ENCODE results near the gene SMG5. TPM values are rescaled to one million over a fixed set of nuclear protein-coding genes. Genes with fewer than 3 reads are reported as not detected.

SMG5 gene
- total and polyA plus RNA-seq, 2 experiments from 2014 or later: 25.9 to 118 TPM

DNA sequence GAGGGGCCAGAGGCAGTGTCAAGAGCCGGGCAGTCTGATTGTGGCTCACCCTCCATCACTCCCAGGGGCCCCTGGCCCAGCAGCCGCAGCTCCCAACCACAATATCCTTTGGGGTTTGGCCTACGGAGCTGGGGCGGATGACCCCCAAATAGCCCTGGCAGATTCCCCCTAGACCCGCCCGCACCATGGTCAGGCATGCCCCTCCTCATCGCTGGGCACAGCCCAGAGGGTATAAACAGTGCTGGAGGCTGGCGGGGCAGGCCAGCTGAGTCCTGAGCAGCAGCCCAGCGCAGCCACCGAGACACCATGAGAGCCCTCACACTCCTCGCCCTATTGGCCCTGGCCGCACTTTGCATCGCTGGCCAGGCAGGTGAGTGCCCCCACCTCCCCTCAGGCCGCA, 40.7 kb downstream of the SMG5 start, which contains the start of gene BGLAP:
TSS of gene BGLAP (plus strand) at position 259 of the 400 bp plus-strand sequence. CDS start at position 307, 48 bp downstream.
- ATAC-seq (no peak), DNase-seq (ENCODE audit: low spot score) (no peak)
- Mint-ChIP-seq H3K4me1 (peaks cover 16% of the 10 kb centered on the region), H3K27me3 (ENCODE audit: insufficient read depth, low read depth, poor library complexity) (peaks cover 19% of the 10 kb centered on the region), H3K4me3 (no peak within 1 kb of the TSS), H3K36me3 (ENCODE audit: low read depth) (peaks cover 28% of the 10 kb centered on the region), H3K9me3 (no peaks in the 10 kb centered on the region), H3K27ac (no peak within 1 kb of the TSS)
- Histone ChIP-seq H4K20me1 (replicated peaks; ENCODE audit: insufficient read depth) (no peaks in the 10 kb centered on the region), H3F3A (replicated peaks; ENCODE audit: low read depth) (peaks cover 10% of the 10 kb centered on the region; the same call in 1 of the 2 replicates), H3K27ac (ENCODE audit: low read depth) (no peak within 1 kb of the TSS; the same call in 1 of the 2 replicates), H3K4me3 (no peak within 1 kb of the TSS), H2AFZ (no peak within 1 kb of the TSS), H3K79me2 (replicated peaks; ENCODE audit: insufficient read depth) (no peaks in the 10 kb centered on the region), H3K4me1 (ENCODE audit: insufficient read depth) (peaks cover 18% of the 10 kb centered on the region), H3K36me3 (ENCODE audit: insufficient read depth) (peaks cover 2% of the 10 kb centered on the region; the same call in 1 of the 2 replicates), H3K4me2 (no peak within 1 kb of the TSS), H3K9me2 (ENCODE audit: insufficient read depth) (no peaks in the 10 kb centered on the region), H3K27me3 (ENCODE audit: insufficient read depth) (no peaks in the 10 kb centered on the region)
- TF ChIP-seq EZH2phosphoT487 (IDR thresholded peaks at IDR 0.05; ENCODE audit: unreplicated experiment) (no peak), NANOG (IDR thresholded peaks at IDR 0.05; ENCODE audit: borderline replicate concordance) (no peak), CREB1 (CRISPR knock-in tag; IDR thresholded peaks at IDR 0.05; ENCODE audit: low read depth) (no peak), POLR2AphosphoS5 (IDR thresholded peaks at IDR 0.05; ENCODE audit: low read depth) (no peak), ZNF331 (CRISPR knock-in tag; IDR thresholded peaks at IDR 0.05; ENCODE audit: low read depth) (no peak), STAT1 (IDR thresholded peaks at IDR 0.05; ENCODE audit: unreplicated experiment) (no peak), EZH2 (IDR thresholded peaks at IDR 0.05; ENCODE audit: low read depth, unreplicated experiment) (no peak)
- TF ChIP-seq, protein P1, sequence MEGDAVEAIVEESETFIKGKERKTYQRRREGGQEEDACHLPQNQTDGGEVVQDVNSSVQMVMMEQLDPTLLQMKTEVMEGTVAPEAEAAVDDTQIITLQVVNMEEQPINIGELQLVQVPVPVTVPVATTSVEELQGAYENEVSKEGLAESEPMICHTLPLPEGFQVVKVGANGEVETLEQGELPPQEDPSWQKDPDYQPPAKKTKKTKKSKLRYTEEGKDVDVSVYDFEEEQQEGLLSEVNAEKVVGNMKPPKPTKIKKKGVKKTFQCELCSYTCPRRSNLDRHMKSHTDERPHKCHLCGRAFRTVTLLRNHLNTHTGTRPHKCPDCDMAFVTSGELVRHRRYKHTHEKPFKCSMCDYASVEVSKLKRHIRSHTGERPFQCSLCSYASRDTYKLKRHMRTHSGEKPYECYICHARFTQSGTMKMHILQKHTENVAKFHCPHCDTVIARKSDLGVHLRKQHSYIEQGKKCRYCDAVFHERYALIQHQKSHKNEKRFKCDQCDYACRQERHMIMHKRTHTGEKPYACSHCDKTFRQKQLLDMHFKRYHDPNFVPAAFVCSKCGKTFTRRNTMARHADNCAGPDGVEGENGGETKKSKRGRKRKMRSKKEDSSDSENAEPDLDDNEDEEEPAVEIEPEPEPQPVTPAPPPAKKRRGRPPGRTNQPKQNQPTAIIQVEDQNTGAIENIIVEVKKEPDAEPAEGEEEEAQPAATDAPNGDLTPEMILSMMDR (conservative IDR thresholded peaks at IDR 0.05; ENCODE audit: low read depth in 2 of 2): no peak
- TF ChIP-seq, protein P2, sequence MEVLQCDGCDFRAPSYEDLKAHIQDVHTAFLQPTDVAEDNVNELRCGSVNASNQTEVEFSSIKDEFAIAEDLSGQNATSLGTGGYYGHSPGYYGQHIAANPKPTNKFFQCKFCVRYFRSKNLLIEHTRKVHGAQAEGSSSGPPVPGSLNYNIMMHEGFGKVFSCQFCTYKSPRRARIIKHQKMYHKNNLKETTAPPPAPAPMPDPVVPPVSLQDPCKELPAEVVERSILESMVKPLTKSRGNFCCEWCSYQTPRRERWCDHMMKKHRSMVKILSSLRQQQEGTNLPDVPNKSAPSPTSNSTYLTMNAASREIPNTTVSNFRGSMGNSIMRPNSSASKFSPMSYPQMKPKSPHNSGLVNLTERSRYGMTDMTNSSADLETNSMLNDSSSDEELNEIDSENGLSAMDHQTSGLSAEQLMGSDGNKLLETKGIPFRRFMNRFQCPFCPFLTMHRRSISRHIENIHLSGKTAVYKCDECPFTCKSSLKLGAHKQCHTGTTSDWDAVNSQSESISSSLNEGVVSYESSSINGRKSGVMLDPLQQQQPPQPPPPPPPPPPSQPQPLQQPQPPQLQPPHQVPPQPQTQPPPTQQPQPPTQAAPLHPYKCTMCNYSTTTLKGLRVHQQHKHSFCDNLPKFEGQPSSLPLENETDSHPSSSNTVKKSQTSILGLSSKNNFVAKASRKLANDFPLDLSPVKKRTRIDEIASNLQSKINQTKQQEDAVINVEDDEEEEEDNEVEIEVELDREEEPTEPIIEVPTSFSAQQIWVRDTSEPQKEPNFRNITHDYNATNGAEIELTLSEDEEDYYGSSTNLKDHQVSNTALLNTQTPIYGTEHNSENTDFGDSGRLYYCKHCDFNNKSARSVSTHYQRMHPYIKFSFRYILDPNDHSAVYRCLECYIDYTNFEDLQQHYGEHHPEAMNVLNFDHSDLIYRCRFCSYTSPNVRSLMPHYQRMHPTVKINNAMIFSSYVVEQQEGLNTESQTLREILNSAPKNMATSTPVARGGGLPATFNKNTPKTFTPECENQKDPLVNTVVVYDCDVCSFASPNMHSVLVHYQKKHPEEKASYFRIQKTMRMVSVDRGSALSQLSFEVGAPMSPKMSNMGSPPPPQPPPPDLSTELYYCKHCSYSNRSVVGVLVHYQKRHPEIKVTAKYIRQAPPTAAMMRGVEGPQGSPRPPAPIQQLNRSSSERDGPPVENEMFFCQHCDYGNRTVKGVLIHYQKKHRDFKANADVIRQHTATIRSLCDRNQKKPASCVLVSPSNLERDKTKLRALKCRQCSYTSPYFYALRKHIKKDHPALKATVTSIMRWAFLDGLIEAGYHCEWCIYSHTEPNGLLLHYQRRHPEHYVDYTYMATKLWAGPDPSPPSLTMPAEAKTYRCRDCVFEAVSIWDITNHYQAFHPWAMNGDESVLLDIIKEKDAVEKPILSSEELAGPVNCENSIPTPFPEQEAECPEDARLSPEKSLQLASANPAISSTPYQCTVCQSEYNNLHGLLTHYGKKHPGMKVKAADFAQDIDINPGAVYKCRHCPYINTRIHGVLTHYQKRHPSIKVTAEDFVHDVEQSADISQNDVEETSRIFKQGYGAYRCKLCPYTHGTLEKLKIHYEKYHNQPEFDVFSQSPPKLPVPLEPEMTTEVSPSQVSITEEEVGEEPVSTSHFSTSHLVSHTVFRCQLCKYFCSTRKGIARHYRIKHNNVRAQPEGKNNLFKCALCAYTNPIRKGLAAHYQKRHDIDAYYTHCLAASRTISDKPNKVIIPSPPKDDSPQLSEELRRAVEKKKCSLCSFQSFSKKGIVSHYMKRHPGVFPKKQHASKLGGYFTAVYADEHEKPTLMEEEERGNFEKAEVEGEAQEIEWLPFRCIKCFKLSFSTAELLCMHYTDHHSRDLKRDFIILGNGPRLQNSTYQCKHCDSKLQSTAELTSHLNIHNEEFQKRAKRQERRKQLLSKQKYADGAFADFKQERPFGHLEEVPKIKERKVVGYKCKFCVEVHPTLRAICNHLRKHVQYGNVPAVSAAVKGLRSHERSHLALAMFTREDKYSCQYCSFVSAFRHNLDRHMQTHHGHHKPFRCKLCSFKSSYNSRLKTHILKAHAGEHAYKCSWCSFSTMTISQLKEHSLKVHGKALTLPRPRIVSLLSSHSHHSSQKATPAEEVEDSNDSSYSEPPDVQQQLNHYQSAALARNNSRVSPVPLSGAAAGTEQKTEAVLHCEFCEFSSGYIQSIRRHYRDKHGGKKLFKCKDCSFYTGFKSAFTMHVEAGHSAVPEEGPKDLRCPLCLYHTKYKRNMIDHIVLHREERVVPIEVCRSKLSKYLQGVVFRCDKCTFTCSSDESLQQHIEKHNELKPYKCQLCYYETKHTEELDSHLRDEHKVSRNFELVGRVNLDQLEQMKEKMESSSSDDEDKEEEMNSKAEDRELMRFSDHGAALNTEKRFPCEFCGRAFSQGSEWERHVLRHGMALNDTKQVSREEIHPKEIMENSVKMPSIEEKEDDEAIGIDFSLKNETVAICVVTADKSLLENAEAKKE (CRISPR knock-in tag; IDR thresholded peaks at IDR 0.05): no peak

Measured in GM23338 (cell line).